ENCODE measurements around the gene GBF1. TPM values are rescaled to one million over a fixed set of nuclear protein-coding genes. Genes with fewer than 3 reads are reported as not detected.

The GBF1 gene
- total and polyA plus RNA-seq, 4 donors = 6.0 to 27.2 (median 15.2) TPM

GRCh38 chr10:102354451-102354850 is 109.1 kb downstream of the GBF1 start:
- H3K4me3 ChIP-seq (ENCODE audit: low read depth in 1 of 3, low read length in 3 of 3) = no peak overlapping the region
- DNase-seq (ENCODE audit: low spot score) = no peak
- no peaks in the 10 kb centered on the region for H3K4me1 ChIP-seq (ENCODE audit: control insufficient read depth in 4 of 4, insufficient read depth in 4 of 4, low read length in 3 of 4)
- WGBS = 96% methylated on average over 3 of the region's 3 CpGs
- TF ChIP-seq HNF4A (conservative IDR thresholded peaks at IDR 0.05) (no peak), CTCF (IDR thresholded peaks at IDR 0.05; ENCODE audit: low read depth, low read length, missing input control) (no peak), FOXA1 (IDR thresholded peaks at IDR 0.05) (no peak), ATF3 (IDR thresholded peaks at IDR 0.05) (no peak), RAD21 (IDR thresholded peaks at IDR 0.05) (no peak), FOXA2 (IDR thresholded peaks at IDR 0.05) (no peak), HNF4G (IDR thresholded peaks at IDR 0.05) (no peak), SP1 (IDR thresholded peaks at IDR 0.05) (no peak), NR2F2 (IDR thresholded peaks at IDR 0.05) (no peak), REST (IDR thresholded peaks at IDR 0.05) (no peak), JUND (IDR thresholded peaks at IDR 0.05) (no peak), TAF1 (conservative IDR thresholded peaks at IDR 0.05) (no peak), GABPA (IDR thresholded peaks at IDR 0.05 in 1 of 2, conservative IDR thresholded peaks at IDR 0.05 in 1 of 2) (no peak)
- H3K36me3 ChIP-seq (ENCODE audit: control insufficient read depth in 4 of 4, insufficient read depth in 3 of 4, low read depth in 1 of 4, low read length in 3 of 4) = peaks cover 25 to 73% (median 55%) of the 10 kb centered on the region in 4 donors
- H3K27ac ChIP-seq (ENCODE audit: low read depth in 1 of 2, low read length in 2 of 2) = no peak overlapping the region
- no peaks in the 10 kb centered on the region for H3K9me3 ChIP-seq (ENCODE audit: control insufficient read depth in 4 of 4, low read length in 3 of 4)
- H3K27me3 ChIP-seq (ENCODE audit: control insufficient read depth in 4 of 4, insufficient read depth in 4 of 4, low read length in 3 of 4) = no peaks in the 10 kb centered on the region
- H3K9ac ChIP-seq (ENCODE audit: low read depth in 1 of 2, low read length in 2 of 2) = no peak overlapping the region

GRCh38 chr10:102358712-102359382 is 113.5 kb downstream of the GBF1 start:
- no peak for DNase-seq (ENCODE audit: low spot score)
- H3K9me3 ChIP-seq (ENCODE audit: control insufficient read depth in 4 of 4, low read length in 3 of 4) = no peaks in the 10 kb centered on the region
- H3K4me1 ChIP-seq (ENCODE audit: control insufficient read depth in 4 of 4, insufficient read depth in 4 of 4, low read length in 3 of 4) = no peaks in the 10 kb centered on the region
- 96% methylated on average over 4 of the region's 4 CpGs for WGBS
- no peaks in the 10 kb centered on the region for H3K27me3 ChIP-seq (ENCODE audit: control insufficient read depth in 4 of 4, insufficient read depth in 4 of 4, low read length in 3 of 4)
- H3K36me3 ChIP-seq (ENCODE audit: control insufficient read depth in 4 of 4, insufficient read depth in 3 of 4, low read depth in 1 of 4, low read length in 3 of 4) = peaks cover 23 to 86% (median 72%) of the 10 kb centered on the region in 4 donors
- no peak for TF ChIP-seq EGR1 (IDR thresholded peaks at IDR 0.05; ENCODE audit: low read depth in 2 of 2)
- no peak for TF ChIP-seq SP1 (IDR thresholded peaks at IDR 0.05)
- no peak for TF ChIP-seq JUND (IDR thresholded peaks at IDR 0.05)
- no peak overlapping the region for H3K9ac ChIP-seq (ENCODE audit: low read depth in 1 of 2, low read length in 2 of 2)
- no peak overlapping the region for H3K27ac ChIP-seq (ENCODE audit: low read depth in 1 of 2, low read length in 2 of 2)
- H3K4me3 ChIP-seq (ENCODE audit: low read depth in 1 of 3, low read length in 3 of 3) = no peak overlapping the region
